AG04449 (cell line): ENCODE measurements around the gene PEX26.

Source experiments
- CTCF ChIA-PET: fragments of 350-600 bp; formaldehyde crosslinking; extraction: SDS; loops from one replicate; lab custom pipeline; 2021; ENCODE audit warnings: antibody characterized with exemption; lab: Yijun Ruan, JAX
- POLR2A ChIA-PET: fragments of 400-600, 350-600 bp; formaldehyde crosslinking; extraction: SDS; loops from one replicate; lab custom pipeline; 2020; ENCODE audit warnings: antibody characterized with exemption, inconsistent platforms; lab: Yijun Ruan, JAX
- DNase-seq: peaks from one replicate; pipeline ENCODE4 v3.0.0-alpha.2; 2010; ENCODE audit warnings: low read depth, low spot score
- H3K4me3 ChIP-seq: 2 replicates; pipeline ENCODE4 v1.5.1; 2011; ENCODE audit warnings: low read depth, mild to moderate bottlenecking, control low read depth, low read length
- CTCF ChIP-seq: IDR thresholded peaks from one replicate; pipeline ENCODE4 v1.5.1; 2011; ENCODE audit warnings: mild to moderate bottlenecking, moderate library complexity, low read length, control low read depth, inconsistent platforms; ENCODE audit not compliant: insufficient read depth; ENCODE audit errors: missing control alignments

PEX26 gene

GRCh38 chr22:18079706-18080233, 2.0 kb downstream of the PEX26 start:
- ChIA-PET CTCF (interaction anchor here (0.9 to 13.0 kb wide), 4 partner anchors 9 to 246 kb away, joined by 3 to 454 read pairs (median 6); no protein-coding TSS in a partner anchor), POLR2A (no interaction called here)
- DNase-seq = no peak
- H3K4me3 ChIP-seq = no peak overlapping the region
- TF ChIP-seq CTCF = no peak

GRCh38 chr22:18081416-18081815, 3.6 kb downstream of the PEX26 start:
- ChIA-PET CTCF (no interaction called here), POLR2A (no interaction called here)
- no peak for DNase-seq
- H3K4me3 ChIP-seq = no peak overlapping the region
- no peak for TF ChIP-seq CTCF

GRCh38 chr22:18082467-18082866, 4.7 kb downstream of the PEX26 start:
- POLR2A ChIA-PET = no interaction called here
- no peak overlapping the region for H3K4me3 ChIP-seq
- no peak for DNase-seq
- TF ChIP-seq CTCF = no peak
- CTCF ChIA-PET = interaction anchor here (0.7 kb wide), 1 partner anchor 18 kb away, joined by 4 read pairs; no protein-coding TSS in a partner anchor

- ChIA-PET CTCF (no interaction called here), POLR2A (no interaction called here)
- H3K4me3 ChIP-seq = no peak overlapping the region
- TF ChIP-seq CTCF = no peak
- no peak for DNase-seq
Observed at GRCh38 chr22:18083406-18083805, 5.6 kb downstream of the PEX26 start.

GRCh38 chr22:18085188-18085587, 7.4 kb downstream of the PEX26 start:
- no peak overlapping the region for H3K4me3 ChIP-seq
- CTCF ChIA-PET = interaction anchor here (1.6 kb wide), 1 partner anchor 9 kb away, joined by 5 read pairs; no protein-coding TSS in a partner anchor
- no peak for TF ChIP-seq CTCF
- no peak for DNase-seq
- POLR2A ChIA-PET = no interaction called here

GRCh38 chr22:18087350-18087855, 9.6 kb downstream of the PEX26 start:
- POLR2A ChIA-PET = interaction anchor here (0.6 kb wide), 1 partner anchor 93 kb away, joined by 4 read pairs; no protein-coding TSS in a partner anchor
- DNase-seq = no peak
- TF ChIP-seq CTCF = no peak
- no peak overlapping the region for H3K4me3 ChIP-seq
- CTCF ChIA-PET = interaction anchor here (1.1 to 2.7 kb wide), 4 partner anchors 11 to 259 kb away, joined by 3 to 9 read pairs (median 6); no protein-coding TSS in a partner anchor
